Measurements from ENCODE around the gene PIK3CB.
"Not testable (repeated sequence)": the region's sequence is repeated elsewhere in the genome, so short reads cannot be mapped to it uniquely, and the experiment has no call there.

PIK3CB gene

DNA sequence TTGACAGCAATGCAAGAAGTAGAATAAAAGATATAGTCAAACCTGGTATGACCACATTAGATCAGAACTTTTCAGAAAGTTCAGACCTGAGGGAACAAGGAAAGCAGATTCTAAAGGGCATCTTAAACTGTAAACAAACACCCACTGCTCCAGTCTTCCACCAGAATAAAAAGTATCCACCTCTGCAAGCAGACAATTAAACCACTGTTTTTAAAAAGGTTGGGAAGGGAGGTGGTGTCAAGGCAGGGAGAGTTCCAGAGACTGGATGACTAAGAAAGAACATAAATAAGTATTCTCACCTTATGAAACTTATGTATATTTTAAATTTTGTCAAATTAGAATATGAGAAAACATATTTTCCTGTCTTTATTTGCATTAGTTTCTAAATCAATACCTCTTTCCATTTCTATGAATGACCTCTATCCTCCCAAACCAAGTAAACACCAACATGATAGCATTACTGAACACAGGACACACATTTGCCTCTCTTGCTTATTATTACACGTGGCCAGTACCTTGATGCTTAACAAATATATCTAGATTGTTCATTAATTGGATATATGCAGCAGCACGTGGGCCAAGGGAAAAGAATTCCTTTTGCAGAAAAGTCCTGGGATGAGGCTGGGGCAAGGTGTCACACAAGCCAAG lies 31.6 kb downstream of the PIK3CB start:
- no peak for DNase-seq (ENCODE audit: low spot score)

DNA sequence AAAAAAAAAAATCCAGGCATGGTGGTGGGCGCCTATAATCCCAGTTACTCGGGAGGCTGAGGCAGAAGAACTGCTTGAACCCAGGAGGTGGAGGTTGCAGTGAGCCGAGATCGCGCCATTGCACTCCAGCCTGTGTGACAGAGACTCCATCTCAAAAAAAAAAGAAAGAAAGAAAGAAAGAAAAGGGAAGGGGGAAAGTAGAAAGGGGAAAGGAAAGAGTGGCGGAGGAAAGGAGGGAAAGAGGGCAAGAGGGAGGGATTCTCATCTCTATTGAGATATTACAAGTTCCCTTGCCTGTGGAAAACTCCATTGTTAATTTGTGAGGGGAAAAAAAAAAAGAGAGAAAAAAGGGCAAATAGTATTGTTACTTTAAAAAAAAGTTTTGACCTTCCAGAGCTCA lies 32.5 kb downstream of the PIK3CB start:
- not testable (repeated sequence) for DNase-seq (ENCODE audit: low spot score)

DNA sequence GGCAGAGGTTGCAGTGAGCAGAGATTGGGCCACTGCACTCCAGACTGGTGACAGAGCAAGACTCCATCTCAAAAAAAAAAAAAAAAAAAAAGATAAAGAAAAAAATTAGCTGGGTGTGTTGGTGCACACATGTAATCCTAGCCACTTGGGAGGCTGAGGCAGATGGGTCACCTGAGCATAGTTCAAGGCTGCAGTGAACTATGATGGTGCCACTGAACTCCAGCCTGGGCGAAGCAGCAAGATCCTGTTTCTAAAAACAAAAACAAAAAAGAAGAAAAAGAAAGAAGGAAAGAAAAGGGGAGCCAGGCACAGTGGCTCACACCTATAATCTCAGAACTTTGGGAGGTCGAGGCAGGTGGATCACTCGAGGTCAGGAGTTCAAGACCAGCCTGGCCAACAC lies 32.9 kb downstream of the PIK3CB start:
- DNase-seq (ENCODE audit: low spot score), result no peak

DNA sequence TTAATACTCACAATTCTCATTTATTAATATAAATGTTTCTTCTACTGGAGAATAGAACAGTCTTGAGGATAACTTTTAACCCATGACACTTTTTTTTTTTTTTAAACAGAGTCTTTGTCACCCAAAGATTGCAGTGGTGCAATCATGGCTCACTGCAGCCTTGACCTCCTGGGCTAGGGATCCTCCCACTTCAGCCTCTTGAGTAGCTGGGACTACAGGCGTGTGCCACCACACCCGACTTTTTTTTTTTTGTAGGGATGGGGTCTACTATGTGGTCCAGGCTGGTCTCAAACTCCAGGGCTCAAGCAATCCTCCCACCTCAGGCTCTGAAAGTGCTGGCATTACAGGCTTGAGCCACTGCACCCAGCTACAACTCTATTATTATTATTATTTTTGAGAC lies 34.5 kb downstream of the PIK3CB start:
- DNase-seq (ENCODE audit: low spot score), result no peak

DNA sequence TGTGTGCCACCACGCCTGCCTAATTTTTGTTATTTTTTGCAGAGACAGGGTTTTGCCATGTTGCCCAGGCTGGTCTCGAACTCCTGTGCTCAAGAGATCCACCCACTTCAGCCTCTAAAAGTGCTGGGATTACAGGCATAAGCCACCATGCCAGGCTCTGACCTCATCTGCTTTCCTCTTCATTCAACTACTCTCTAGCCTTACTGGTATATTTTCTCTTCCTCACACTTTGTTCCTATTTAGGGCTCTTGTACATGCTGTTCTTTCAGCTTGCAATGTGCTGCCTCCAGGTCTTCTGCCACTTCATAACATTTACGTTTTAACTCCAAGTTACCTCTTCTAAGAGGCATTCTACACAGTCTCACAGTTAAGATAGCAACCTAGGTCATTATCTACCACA lies 34.9 kb downstream of the PIK3CB start:
- no peak for DNase-seq (ENCODE audit: low spot score)

DNA sequence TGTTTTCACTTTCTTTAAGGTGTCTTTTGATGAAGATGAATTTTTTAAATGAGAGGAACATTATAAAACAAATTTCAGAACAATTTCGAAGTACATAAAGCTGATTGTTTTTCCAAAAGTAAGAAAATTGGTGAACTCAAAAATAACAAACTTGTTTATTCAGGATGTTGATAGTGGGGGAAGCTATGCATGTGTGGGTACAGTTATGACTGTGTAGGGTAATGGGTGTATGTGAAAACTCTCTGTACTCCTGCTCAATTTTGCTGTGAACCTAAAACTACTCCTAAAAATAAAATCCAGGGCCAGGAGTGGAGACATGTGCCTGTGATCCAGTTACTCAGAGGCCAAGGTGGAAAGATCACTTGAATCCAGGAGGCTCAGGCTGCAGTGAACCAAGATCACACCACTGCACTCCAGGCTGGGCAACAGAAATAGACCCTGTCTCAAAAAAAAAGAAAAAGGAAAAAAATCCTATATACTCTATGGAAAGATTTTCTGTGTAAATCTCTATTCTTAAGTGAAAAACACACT lies 37.2 kb downstream of the PIK3CB start:
- DNase-seq (ENCODE audit: low spot score), result no peak

DNA sequence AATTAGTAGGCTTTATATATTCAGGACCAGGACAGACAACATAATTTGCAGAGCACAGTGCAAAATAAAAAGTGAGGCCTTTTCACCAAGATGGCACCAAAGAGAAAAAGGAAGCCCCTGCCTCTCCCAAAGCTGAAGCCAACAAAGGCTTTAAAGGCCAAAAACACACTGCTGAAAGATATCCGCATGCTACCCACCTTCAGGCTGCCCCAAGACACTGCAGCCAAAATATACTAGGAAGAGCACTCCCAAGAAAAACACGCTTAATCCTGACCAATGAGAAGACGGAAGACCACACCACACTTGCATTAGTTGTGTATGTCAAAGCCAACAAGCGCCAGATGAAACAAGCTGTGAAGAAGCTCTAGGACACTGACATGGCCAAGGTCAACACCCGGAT lies 38.0 kb downstream of the PIK3CB start:
- no peak for DNase-seq (ENCODE audit: low spot score)

DNA sequence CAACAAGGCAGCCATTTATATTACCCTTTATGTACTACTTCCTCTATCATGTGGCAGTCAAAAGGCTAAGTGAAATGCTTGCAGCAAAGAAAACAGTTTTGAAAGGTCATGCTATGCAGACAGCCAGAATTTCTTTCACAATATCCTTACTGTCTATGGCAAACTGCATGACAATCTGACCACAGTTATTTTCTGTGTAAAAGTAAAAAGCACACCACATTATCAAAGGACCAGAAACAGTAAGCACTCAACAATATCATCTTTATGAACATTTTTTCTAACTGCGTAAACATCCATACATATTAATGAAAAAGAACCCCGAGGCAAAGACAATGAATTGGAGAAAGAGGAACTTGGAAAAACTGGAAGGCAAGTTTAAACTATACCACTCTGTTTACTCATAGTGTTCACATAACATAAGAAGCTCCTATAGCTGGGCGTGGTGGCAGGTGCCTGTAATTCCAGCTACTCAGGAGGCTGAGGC lies 47.9 kb downstream of the PIK3CB start:
- no peak for DNase-seq (ENCODE audit: low spot score)

DNA sequence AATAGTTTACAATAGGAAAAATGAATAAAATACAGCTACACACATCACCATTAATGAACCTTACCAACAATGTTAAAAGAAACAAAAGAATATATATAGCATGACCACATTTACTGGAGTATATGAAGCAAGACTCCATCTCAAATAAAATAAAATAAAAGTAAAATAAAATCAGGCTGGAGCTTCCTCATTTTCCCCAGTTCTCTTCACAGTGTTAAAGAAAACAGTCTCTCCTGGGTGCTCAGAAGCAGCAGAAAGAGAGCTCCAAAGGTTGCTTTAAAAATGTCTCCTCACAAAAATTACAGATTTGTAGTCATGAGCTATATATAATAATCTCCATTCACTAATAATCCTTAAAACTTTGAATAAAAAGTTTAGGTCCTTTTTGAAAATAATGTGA lies 48.8 kb downstream of the PIK3CB start:
- no peak for DNase-seq (ENCODE audit: low spot score)

DNA sequence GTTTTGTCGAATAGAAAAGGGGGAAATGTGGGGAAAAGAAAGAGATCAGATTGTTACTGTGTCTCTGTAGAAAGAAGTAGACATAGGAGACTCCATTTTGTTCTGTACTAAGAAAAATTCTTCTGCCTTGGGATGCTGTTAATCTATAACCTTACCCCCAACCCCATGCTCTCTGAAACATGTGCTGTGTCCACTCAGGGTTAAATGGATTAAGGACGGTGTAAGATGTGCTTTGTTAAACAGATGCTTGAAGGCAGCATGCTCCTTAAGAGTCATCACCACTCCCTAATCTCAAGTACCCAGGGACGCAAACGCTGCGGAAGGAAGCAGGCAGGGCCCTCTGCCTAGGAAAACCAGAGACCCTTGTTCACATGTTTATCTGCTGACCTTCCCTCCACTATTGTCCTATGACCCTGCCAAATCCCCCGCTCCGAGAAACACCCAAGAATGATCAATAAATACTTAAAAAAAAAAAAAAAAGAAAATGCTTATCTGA lies 49.3 kb downstream of the PIK3CB start:
- not testable (repeated sequence) for DNase-seq (ENCODE audit: low spot score)

DNA sequence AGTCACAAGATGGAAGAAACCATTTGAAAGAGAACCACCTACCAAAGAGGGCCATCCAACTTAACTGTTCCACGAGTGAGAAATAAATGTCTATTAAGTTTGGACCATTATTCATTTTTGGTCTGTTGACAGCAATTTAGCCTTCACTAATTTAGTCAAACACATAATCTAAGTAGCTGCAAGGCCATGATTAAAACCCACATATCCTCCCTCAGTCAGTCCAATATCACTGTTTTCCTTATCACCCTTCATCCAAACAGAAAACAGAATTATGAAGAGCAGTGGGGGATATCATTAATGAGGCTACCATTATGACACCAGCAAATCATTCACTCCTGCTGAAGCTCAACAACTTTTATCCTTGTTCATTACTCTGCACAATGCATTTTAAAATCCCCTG lies 52.0 kb downstream of the PIK3CB start:
- DNase-seq (ENCODE audit: low spot score), result no peak

DNA sequence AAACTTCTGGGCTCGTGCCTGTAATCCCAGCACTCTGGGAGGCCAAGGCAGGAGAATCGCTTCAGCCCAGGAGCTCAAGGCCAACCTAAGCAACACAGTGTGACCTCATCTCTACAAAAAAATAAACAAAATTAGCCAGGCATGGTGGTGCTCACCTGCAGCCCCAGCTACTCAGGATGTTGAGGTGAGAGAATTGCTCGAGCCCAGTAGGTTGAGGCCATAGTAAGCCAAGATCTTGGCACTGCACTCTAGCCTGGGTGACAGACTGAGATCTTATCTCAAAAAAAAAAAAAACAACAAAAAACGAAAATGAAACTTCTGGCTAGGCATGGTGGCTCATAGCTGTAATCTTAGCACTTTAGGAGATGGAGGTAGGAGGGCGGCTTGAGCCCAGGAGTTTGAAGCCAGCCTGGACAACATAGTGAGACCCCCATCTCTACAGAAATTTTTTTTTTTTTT lies 53.7 kb downstream of the PIK3CB start:
- DNase-seq (ENCODE audit: low spot score), result no peak

DNA sequence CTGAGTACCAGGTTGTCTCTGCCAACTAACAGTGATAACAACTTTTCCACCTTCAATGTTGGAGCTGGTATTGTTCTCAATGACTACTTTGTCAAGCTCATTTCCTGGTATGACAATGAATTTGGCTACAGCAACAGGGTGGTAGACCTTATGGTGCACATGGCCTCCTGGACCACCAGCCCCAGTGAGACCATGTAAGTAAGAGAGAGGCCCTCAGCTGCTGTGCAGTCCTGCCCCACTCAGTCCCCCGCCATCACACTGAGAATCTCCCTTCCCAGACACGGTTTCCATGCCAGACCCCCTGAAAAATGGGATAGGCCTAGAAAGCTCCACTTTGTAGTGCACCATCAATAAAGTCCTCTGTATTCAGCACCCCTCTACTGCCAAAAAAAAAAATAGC lies 56.1 kb downstream of the PIK3CB start:
- no peak for DNase-seq (ENCODE audit: low spot score)

DNA sequence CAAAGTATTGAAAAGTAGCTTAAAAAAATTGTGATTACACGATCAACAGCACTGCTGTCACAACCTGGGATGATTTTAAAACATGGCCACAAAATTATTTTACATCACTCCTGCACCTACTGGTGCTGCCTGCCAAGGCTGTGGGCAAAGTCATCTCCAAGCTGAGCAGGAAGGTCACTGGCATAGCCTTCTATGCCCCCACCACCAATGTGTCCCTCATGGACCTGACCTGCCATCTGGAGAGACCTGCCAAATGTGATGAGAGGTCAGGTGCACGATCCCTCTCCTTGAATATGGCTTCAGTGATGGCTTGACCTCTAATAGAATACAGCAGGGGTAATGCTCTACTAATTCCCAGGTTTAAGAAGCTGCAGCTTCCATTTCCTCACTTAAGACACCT lies 57.8 kb downstream of the PIK3CB start:
- DNase-seq (ENCODE audit: low spot score), result no peak

DNA sequence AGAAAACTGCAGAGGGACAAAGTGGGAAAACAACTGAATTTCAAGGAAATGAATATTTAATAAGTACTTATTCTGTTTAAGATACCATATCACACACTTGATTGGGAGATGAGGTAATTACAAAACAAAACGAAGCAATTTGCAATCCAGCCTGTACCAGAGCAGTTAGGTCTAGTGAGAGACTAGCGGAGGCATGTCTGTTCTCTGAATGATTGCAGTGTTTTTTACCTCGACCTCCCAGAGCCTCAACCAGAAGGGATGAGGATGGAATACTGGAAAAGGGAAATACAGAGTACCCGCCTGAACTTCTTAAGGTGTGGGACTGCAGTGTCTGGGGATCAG lies 59.5 kb downstream of the PIK3CB start:
- DNase-seq (ENCODE audit: low spot score), result no peak

DNA sequence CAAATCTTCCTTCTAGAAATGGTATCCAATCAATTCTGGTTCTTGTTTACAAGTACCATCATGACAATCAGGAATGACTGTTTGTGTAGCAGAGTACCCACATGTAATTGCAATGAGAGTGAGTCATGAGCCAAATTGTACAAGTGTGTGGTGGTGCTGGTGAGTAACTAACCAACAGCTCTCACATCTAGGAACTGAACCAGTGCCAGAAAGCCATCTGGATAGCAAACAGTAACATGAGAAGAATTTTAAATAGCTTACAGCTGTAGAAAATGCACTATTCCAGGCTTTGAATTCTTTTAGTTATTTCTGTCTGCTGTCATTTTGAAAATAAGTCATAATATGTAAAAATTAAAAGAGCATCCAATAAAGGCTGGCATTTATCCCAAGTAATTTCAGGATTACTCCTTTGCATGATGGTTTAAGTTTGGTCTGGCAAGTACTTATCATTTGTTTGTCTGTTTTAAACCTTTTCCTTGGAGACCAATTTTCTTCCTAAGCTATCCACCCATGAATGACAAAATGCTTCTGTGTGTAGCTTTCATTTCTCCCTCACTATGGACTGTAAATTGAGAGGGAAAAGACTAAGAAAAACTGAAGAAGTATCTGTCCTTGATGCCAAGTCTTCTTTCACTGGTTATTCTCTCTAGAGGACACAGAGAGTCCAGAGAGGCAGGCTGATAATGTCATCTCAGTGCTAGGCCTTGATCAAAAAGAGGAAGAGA lies 60.0 kb downstream of the PIK3CB start:
- DNase-seq (ENCODE audit: low spot score), result no peak

DNA sequence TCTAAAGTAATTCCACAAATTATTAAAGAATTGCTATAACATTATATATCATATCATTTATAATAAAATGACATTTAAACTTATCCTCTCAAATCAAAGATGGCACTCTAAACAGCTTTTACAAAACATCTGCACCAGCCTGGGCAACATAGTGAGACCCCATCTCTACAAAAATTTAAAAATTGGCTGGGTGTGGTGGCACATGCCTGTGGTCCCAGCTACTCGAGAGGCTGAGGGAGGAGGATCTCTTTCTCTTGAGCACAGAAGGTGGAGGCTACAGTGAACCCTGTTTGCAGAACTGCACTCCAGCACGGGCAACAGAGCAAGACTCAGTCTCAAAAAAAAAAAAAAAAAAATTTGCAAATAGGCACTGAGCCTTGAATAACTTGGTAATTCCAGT lies 63.1 kb downstream of the PIK3CB start:
- no peak for DNase-seq (ENCODE audit: low spot score)

DNA sequence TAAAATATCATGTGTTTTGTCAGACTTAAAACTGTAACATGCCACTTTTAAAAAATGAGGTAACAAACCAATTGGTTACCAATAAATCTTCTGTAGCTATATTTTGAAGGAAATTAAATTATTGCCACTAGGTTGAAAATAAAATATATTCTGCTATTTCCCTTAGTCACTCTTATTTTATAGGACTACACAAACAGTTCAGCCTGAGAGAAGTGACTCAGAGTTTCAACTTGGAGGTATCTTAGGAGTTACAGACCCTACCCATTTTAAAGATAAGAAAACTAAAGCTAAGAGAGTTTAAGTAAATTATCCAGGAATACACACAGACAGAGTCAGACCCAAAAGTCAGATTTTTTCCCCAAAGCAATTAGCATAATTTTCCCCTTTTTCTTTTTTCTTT lies 65.1 kb downstream of the PIK3CB start:
- no peak for DNase-seq (ENCODE audit: low spot score)

DNA sequence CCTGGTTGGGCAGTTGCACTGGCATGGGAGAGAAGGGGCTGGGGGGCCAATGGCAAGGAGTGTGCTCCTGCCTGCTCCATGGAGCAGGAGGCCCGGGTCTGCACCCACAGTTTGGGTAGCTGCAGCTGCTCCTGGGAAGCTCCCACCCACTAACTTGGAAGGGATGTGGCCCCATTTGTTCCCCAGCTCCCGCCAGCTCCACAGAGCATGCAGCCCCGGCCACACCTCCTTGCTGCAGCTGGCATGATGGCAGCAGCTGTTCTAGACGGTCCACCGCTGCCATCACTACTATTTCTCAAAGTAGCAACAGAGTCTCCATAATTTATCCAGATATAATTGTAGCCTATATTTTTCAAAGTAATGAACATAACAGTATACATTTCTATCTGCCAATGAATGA lies 65.8 kb downstream of the PIK3CB start:
- no peak for DNase-seq (ENCODE audit: low spot score)

DNA sequence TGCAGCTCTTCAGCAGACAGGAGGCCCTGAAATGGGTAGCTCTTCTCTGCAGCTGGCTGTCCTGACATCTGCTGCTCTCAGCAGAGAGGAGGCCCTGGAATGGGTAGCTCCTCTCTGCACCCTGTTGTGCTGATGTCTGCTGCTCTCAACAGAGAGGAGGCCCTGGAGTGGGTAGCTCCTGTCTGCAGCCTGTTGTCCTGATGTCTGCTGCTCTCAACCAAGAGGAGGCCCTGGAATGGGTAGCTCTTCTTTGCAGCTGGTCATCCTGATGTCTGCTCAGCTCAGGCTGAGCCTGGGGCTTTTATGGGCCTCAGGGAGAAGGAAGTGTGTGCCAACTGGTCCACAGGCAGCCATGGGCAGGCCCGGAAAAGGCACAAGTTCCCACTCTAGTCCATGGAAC lies 66.6 kb downstream of the PIK3CB start:
- no peak for DNase-seq (ENCODE audit: low spot score)

DNA sequence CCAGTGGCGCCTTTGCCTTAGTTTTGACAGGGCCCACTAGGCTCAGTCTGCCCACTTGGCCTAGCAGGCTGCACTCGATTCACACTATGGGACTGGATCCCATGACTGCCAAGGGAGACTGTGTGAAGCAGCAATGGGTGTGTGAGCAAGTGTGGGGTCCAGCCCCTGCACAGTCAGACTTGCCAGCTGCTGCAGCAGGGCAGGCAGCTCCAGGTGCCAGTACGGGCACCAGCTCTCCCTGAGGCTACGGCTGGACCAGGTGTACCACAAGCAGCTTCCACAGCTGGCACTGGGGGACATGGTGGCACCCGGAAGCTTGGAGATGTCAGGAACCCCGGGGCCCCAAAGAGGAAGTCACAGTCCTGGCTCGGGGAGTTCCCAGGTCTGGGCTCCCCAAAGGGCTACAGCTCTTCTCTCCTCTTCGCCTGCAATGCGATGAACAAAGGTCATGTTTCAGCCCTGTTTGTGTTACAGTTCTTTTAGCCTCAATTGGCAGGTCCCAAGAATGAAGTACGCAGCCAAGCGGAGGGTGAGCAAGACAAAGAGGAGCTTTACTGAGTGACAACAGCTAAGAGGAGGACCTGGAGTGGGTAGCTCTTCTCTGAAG lies 67.1 kb downstream of the PIK3CB start:
- DNase-seq (ENCODE audit: low spot score), result no peak

DNA sequence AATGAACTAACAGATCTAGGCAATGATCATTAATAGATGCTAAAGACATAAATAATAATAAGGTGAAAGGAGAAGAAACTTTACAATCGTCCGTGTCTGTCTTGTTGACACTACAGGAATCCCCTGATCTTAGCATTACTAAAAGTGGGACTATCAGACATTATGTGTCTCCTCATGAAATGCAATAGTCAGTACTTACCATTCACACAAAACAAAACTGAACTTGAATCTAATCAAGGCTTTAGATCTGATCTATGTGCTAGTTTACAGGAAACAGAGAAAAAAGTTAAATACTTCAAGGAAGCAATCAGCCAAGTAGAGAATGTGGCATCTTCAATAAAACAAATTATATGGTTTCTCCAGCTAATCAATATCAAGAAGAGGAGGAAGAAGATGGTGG lies 73.7 kb downstream of the PIK3CB start:
- DNase-seq (ENCODE audit: low spot score), result no peak

DNA sequence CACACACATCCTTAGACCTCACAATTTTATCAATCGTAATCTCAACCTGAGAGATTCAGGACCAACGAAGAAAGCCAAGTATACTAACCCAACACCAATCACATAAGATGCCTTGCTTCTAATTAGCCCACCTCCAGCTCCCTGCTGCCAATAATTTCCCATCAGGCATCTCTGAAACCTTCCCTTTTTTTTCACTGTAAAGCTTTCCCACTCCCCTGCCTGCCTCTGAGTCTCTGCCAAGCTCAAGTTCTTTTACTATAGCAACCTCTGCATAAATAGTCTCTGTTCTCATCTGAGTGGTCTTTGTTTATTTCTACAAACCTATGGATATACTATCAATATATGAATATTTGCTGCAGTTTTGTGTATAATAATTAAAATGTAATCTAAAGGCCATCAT lies 86.5 kb downstream of the PIK3CB start:
- DNase-seq (ENCODE audit: low spot score), result no peak
